H9 (cell line): ENCODE results near the gene LRCOL1. TPM values are rescaled to one million over a fixed set of nuclear protein-coding genes. Genes with fewer than 3 reads are reported as not detected.

ENCODE experiments used
- DNase-seq: peaks from one replicate; pipeline ENCODE4 v3.0.0-alpha.2; 2017
- H2AFZ ChIP-seq: one replicate; pipeline ENCODE4 v1.6.1; 2013; ENCODE audit warnings: mild to moderate bottlenecking, low read length, control low read depth, moderate library complexity
- H2AK5ac ChIP-seq: 2 replicates; pipeline ENCODE4 v1.6.1; 2013; ENCODE audit warnings: low read length, control low read depth, mixed read lengths; ENCODE audit not compliant: insufficient read length
- H2BK120ac ChIP-seq: one replicate; pipeline ENCODE4 v1.6.1; 2013; ENCODE audit warnings: low read depth, mild to moderate bottlenecking, low read length, control low read depth, inconsistent platforms; ENCODE audit not compliant: poor library complexity, severe bottlenecking
- H2BK12ac ChIP-seq: 2 replicates; pipeline ENCODE4 v1.6.1; 2013; ENCODE audit warnings: low read length, control low read depth, mixed read lengths, low read depth; ENCODE audit not compliant: insufficient read length
- H2BK15ac ChIP-seq: 2 replicates; pipeline ENCODE4 v1.6.1; 2013; ENCODE audit warnings: low read depth, low read length, control low read depth
- H2BK20ac ChIP-seq: one replicate; pipeline ENCODE4 v1.6.1; 2013; ENCODE audit warnings: low read depth, mild to moderate bottlenecking, low read length, control low read depth, inconsistent platforms; ENCODE audit not compliant: poor library complexity, severe bottlenecking
- H2BK5ac ChIP-seq: 2 replicates; pipeline ENCODE4 v1.6.1; 2013; ENCODE audit warnings: low read length, control low read depth, mixed read lengths; ENCODE audit not compliant: insufficient read length
- H3K14ac ChIP-seq: 2 replicates; pipeline ENCODE4 v1.6.1; 2013; ENCODE audit warnings: low read length, control low read depth; ENCODE audit not compliant: insufficient read depth
- H3K18ac ChIP-seq: 2 replicates; pipeline ENCODE4 v1.6.1; 2013; ENCODE audit warnings: low read depth, mild to moderate bottlenecking, mixed read lengths, low read length, control low read depth; ENCODE audit not compliant: insufficient read length
- H3K23ac ChIP-seq: 2 replicates; pipeline ENCODE4 v1.6.1; 2013; ENCODE audit warnings: low read length, control low read depth, mixed read lengths, low read depth; ENCODE audit not compliant: insufficient read length
- H3K23me2 ChIP-seq: 2 replicates; pipeline ENCODE4 v1.6.1; 2013; ENCODE audit warnings: low read depth, mild to moderate bottlenecking, mixed read lengths, low read length, control low read depth; ENCODE audit not compliant: insufficient read length, poor library complexity, severe bottlenecking
- H3K27ac ChIP-seq: 2 replicates; pipeline ENCODE4 v1.5.1; 2013; ENCODE audit warnings: low read length, control low read depth, mixed read lengths, low read depth; ENCODE audit not compliant: insufficient read length
- H3K27me3 ChIP-seq: 2 replicates; pipeline ENCODE4 v1.6.1; 2013; ENCODE audit warnings: low read length, control low read depth, inconsistent platforms; ENCODE audit not compliant: insufficient read depth
- H3K4ac ChIP-seq: 2 replicates; pipeline ENCODE4 v1.6.1; 2013; ENCODE audit warnings: low read depth, mild to moderate bottlenecking, control low read depth, inconsistent platforms, low read length, moderate library complexity
- H3K4me1 ChIP-seq: 2 replicates; pipeline ENCODE4 v1.6.1; 2013; ENCODE audit warnings: low read length, control low read depth, inconsistent platforms; ENCODE audit not compliant: insufficient read depth
- H3K4me2 ChIP-seq: 2 replicates; pipeline ENCODE4 v1.6.1; 2013; ENCODE audit warnings: low read length, control low read depth, mixed read lengths; ENCODE audit not compliant: insufficient read length, insufficient read depth
- H3K56ac ChIP-seq: 2 replicates; pipeline ENCODE4 v1.6.1; 2013; ENCODE audit warnings: low read depth, mild to moderate bottlenecking, mixed read lengths, low read length, control low read depth; ENCODE audit not compliant: insufficient read length
- H3K79me1 ChIP-seq: 2 replicates; pipeline ENCODE4 v1.6.1; 2013; ENCODE audit warnings: low read depth, mild to moderate bottlenecking, moderate library complexity, low read length, control low read depth, inconsistent platforms; ENCODE audit not compliant: insufficient read depth, poor library complexity, severe bottlenecking
- H3K79me2 ChIP-seq: 2 replicates; pipeline ENCODE4 v1.6.1; 2013; ENCODE audit warnings: low read length, control low read depth, inconsistent platforms; ENCODE audit not compliant: insufficient read depth
- H3K9ac ChIP-seq: 2 replicates; pipeline ENCODE4 v1.6.1; 2013; ENCODE audit warnings: low read length, control low read depth, mixed read lengths; ENCODE audit not compliant: insufficient read length; ENCODE audit errors: extremely low read depth
- H3K9me3 ChIP-seq: one replicate; pipeline ENCODE4 v1.6.1; 2013; ENCODE audit warnings: low read depth, low read length, inconsistent platforms; ENCODE audit not compliant: control insufficient read depth
- H3T11ph ChIP-seq: one replicate; pipeline ENCODE4 v1.6.1; 2013; ENCODE audit warnings: mild to moderate bottlenecking, low read length, control low read depth, inconsistent platforms
- H4K20me1 ChIP-seq: one replicate; pipeline ENCODE4 v1.6.1; 2013; ENCODE audit not compliant: control insufficient read depth, insufficient read length, insufficient read depth
- H4K5ac ChIP-seq: 2 replicates; pipeline ENCODE4 v1.6.1; 2013; ENCODE audit warnings: low read depth, mild to moderate bottlenecking, mixed read lengths, low read length, control low read depth; ENCODE audit not compliant: insufficient read length
- H4K8ac ChIP-seq: replicated peaks from 2 replicates; pipeline ENCODE4 v1.6.1; 2013; ENCODE audit warnings: low read length, control low read depth, mixed read lengths, low read depth; ENCODE audit not compliant: insufficient read length
- H4K91ac ChIP-seq: 2 replicates; pipeline ENCODE4 v1.6.1; 2013; ENCODE audit warnings: low read depth, mild to moderate bottlenecking, moderate library complexity, mixed read lengths, low read length, control low read depth; ENCODE audit not compliant: insufficient read length
- H3K27ac Mint-ChIP-seq, 3 experiments: 2 replicates in 2 of 3; 3 replicates in 1 of 3; pipeline ENCODE4 v1.8.0; 2020 to 2021; ENCODE audit warnings: mixed read lengths in 3 of 3, mild to moderate bottlenecking in 1 of 3, moderate library complexity in 1 of 3
- H3K27me3 Mint-ChIP-seq: 2 replicates; pipeline ENCODE4 v1.8.0; 2021; ENCODE audit warnings: low read depth, mild to moderate bottlenecking, moderate library complexity, mixed read lengths
- H3K36me3 Mint-ChIP-seq, 3 experiments: 2 replicates in 2 of 3; 3 replicates in 1 of 3; pipeline ENCODE4 v1.8.0; 2020 to 2021; ENCODE audit warnings: low read depth in 3 of 3, mixed read lengths in 3 of 3; ENCODE audit not compliant: insufficient read depth in 1 of 3
- H3K4me1 Mint-ChIP-seq, 2 experiments: 2 replicates each; pipeline ENCODE4 v1.8.0; 2020; ENCODE audit warnings: mixed read lengths in 2 of 2
- H3K4me3 Mint-ChIP-seq, 2 experiments: 2 replicates in 1 of 2; 3 replicates in 1 of 2; pipeline ENCODE4 v1.8.0; 2020 to 2021; ENCODE audit warnings: mild to moderate bottlenecking in 2 of 2, mixed read lengths in 2 of 2, moderate library complexity in 1 of 2
- H3K9me3 Mint-ChIP-seq, 2 experiments: 2 replicates in 1 of 2; 3 replicates in 1 of 2; pipeline ENCODE4 v1.8.0; 2020; ENCODE audit warnings: mild to moderate bottlenecking in 2 of 2, mixed read lengths in 2 of 2, moderate library complexity in 1 of 2
- WGBS: extraction: QIAGEN DNeasy Blood & Tissue Kit; methylation state at CpG from one replicate; pipeline ENCODE4 v1.1.7; 2013; ENCODE audit warnings: missing lambda C conversion rate, low lambda C conversion rate, mixed read lengths; ENCODE audit not compliant: insufficient read length; ENCODE audit errors: extremely low coverage; 5-methylcytosine and 5-hydroxymethylcytosine counted together
- total RNA-seq: library from RNA; stranded (reverse); gene quantifications from 2 replicates; pipeline ENCODE4 v1.2.1, GENCODE V29; 2021
- TF ChIP-seq, protein P1 (sequence below): fragments of 200-600 bp; sonication (generic); conservative IDR thresholded peaks from 3 replicates; pipeline ENCODE4 v1.8.0; 2021; ENCODE audit warnings: antibody characterized with exemption, mild to moderate bottlenecking

LRCOL1 gene
- total RNA-seq, 1 experiment from 2014 or later, result not detected

DNA sequence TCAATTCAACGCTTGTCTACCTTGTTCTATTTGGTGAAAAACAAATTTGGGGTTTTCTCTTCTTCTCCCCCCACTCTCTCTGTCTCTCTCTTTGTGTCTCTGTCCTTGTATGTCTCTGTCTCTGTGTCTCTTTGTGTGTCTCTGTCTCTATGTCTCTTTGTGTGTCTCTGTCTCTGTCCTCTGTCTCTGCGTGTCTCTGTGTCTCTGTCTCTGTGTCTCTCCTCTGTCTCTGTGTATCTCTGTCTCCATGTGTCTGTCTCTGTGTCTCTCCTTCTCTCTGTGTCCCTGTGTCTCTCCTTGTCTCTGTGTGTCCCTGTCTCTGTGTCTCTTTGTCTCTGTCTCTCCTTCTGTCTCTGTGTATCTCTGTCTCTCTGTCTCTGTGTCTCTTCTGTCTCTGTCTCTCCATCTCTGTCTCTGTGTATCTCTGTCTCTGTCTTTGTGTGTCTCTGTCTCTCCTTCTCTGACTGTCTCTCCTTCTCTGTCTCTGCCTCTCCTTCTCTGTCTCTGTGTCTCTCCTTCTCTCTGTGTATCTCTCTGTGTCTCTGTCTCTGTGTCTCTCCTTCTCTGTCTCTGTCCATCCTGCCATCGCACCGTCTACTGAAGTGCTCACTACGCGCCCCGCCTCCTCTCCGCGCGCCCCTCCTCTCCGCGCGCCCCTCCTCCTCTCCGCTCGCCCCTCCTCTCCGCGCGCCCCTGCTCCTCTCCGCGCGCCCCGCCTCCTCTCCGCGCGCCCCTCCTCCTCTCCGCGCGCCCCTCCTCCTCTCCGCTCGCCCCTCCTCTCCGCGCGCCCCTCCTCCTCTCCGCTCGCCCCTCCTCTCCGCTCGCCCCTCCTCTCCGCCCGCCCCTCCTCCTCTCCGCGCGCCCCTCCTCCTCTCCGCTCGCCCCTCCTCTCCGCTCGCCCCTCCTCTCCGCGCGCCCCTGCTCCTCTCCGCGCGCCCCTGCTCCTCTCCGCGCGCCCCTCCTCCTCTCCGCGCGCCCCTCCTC, 12.8 kb downstream of the LRCOL1 start:
- Histone ChIP-seq H3T11ph (no peak overlapping the region), H3K79me1 (no peaks in the 10 kb centered on the region), H4K8ac (no peak overlapping the region), H2BK15ac (no peak overlapping the region), H3K79me2 (no peaks in the 10 kb centered on the region), H4K91ac (no peak overlapping the region), H2BK120ac (no peak overlapping the region), H4K20me1 (no peaks in the 10 kb centered on the region), H2AFZ (no peak overlapping the region), H3K4ac (no peak overlapping the region), H2AK5ac (no peak overlapping the region), H3K23me2 (peaks cover 4% of the 10 kb centered on the region), H3K4me1 (no peaks in the 10 kb centered on the region), H3K56ac (no peak overlapping the region), H2BK5ac (no peak overlapping the region), H4K5ac (no peak overlapping the region), H3K27ac (no peak overlapping the region), H3K14ac (no peak overlapping the region), H2BK20ac (no peak overlapping the region), H3K18ac (no peak overlapping the region), H3K23ac (no peak overlapping the region), H3K4me2 (peak overlapping the region; percentile 19), H2BK12ac (no peak overlapping the region), H3K9me3 (no peaks in the 10 kb centered on the region), H3K9ac (no peak overlapping the region), H3K27me3 (peaks cover 18% of the 10 kb centered on the region)
- H3K27me3 Mint-ChIP-seq, result peaks cover 90% of the 10 kb centered on the region
- H3K4me1 Mint-ChIP-seq, result peaks cover 12 to 27% of the 10 kb centered on the region in 2 experiments
- no peaks in the 10 kb centered on the region; a peak in 1 of 7 replicates for H3K36me3 Mint-ChIP-seq
- TF ChIP-seq, protein P1, sequence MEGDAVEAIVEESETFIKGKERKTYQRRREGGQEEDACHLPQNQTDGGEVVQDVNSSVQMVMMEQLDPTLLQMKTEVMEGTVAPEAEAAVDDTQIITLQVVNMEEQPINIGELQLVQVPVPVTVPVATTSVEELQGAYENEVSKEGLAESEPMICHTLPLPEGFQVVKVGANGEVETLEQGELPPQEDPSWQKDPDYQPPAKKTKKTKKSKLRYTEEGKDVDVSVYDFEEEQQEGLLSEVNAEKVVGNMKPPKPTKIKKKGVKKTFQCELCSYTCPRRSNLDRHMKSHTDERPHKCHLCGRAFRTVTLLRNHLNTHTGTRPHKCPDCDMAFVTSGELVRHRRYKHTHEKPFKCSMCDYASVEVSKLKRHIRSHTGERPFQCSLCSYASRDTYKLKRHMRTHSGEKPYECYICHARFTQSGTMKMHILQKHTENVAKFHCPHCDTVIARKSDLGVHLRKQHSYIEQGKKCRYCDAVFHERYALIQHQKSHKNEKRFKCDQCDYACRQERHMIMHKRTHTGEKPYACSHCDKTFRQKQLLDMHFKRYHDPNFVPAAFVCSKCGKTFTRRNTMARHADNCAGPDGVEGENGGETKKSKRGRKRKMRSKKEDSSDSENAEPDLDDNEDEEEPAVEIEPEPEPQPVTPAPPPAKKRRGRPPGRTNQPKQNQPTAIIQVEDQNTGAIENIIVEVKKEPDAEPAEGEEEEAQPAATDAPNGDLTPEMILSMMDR, result no peak
- DNase-seq, result no peak
- WGBS, result no CpG with 5 or more reads among the region's 58 CpGs
- peak overlapping the region; percentile 46 to 70 for H3K4me3 Mint-ChIP-seq
- H3K27ac Mint-ChIP-seq, result no peak overlapping the region
- peaks cover 0 to 2% of the 10 kb centered on the region in 2 experiments; a peak in 2 of 5 replicates for H3K9me3 Mint-ChIP-seq
